Left lung (tissue), 10 donors: ENCODE measurements around the gene IL20RB. TPM values are rescaled to one million over a fixed set of nuclear protein-coding genes. Genes with fewer than 3 reads are reported as not detected.

Experiments used
- ATAC-seq: fragments of 200-7000 bp; cut with Tn5 transposase; one replicate; pipeline ENCODE4 v1.9.1; 2020; ENCODE audit warnings: moderate library complexity
- DNase-seq, 4 donors: peaks; one replicate each; pipeline ENCODE4 v3.0.0-alpha.2; 2013 to 2020
- H3K27ac ChIP-seq, 2 donors: fragments of 200-600 bp; sonication (generic) in 1 of 2; one replicate each; pipeline versions ENCODE4 v1.5.0 to v1.8.0; 2020 to 2021
- H3K27me3 ChIP-seq, 2 donors: fragments of 200-600 bp; sonication (generic) in 1 of 2; one replicate each; pipeline versions ENCODE4 v1.5.0 to v1.8.0; 2020 to 2021
- H3K36me3 ChIP-seq, 2 donors: fragments of 200-600 bp; sonication (generic) in 1 of 2; one replicate each; pipeline versions ENCODE4 v1.5.0 to v1.8.0; 2020 to 2021
- H3K4me1 ChIP-seq, 2 donors: fragments of 200-600 bp; one replicate each; pipeline ENCODE4 v1.8.0; 2021
- H3K4me3 ChIP-seq, 2 donors: fragments of 200-600 bp; sonication (generic) in 1 of 2; one replicate each; pipeline versions ENCODE4 v1.5.0 to v1.8.0; 2020 to 2021; ENCODE audit warnings: mild to moderate bottlenecking in 1 of 2
- H3K9me3 ChIP-seq, 2 donors: fragments of 200-600 bp; sonication (generic) in 1 of 2; one replicate each; pipeline versions ENCODE4 v1.5.0 to v1.8.0; 2020 to 2021
- intact Hi-C, 2 donors: fragments of 100-400 bp; cut with DNase I; formaldehyde crosslinking; loops; one replicate each; pipeline versions ENCODE4 v1.11.2 to v1.14.2; 2022
- polyA plus RNA-seq, 6 donors: library from polyadenylated mRNA; unstranded; fragments of 120-200 nt; gene quantifications; one replicate each; pipeline ENCODE4 v1.2.1, GENCODE V29; 2013; ENCODE audit not compliant: insufficient read length in 6 of 6
- total RNA-seq, 2 donors: library from RNA; stranded (reverse); fragmentation: NEBNext Ultra II Directional; extraction: Animal tissue kit (Norgen Biotek cat#: 25700); gene quantifications; one replicate each; pipeline ENCODE4 v1.2.1, GENCODE V29; 2021
- TF ChIP-seq, protein P1 (sequence below), 2 donors: fragments of 200-600 bp; sonication (generic) in 1 of 2; IDR thresholded peaks; one replicate each; pipeline versions ENCODE4 v1.5.0 to v1.8.0; 2021; ENCODE audit warnings: antibody characterized with exemption in 2 of 2
- donor health status: DM: no; HTN: yes; CAD: no.
- donor health status: DM: no; HTN: no; CAD: no.

The IL20RB gene
- total and polyA plus RNA-seq, 8 donors = 0.61 to 1.9 (median 1.0) TPM

DNA sequence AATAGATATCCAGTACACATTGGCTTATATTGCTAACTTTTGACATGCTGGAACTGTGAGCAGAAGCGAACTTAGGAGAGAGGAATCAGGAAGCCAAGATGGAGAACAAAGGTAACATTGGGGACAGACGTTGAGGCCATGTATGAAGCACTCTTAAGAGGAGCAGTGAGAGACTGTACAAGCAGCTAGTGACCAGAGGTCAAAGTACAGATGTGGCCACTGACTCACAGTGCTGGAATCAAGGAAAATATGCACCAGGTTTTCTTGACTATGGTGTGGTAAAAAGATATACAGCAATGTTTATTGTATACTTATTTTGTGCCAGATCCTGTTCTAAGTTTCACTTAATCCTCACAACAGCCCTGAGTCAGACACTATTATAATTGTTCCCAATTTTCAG lies 2.0 kb upstream of the IL20RB start:
- H3K9me3 ChIP-seq = no peaks in the 10 kb centered on the region
- no peaks in the 10 kb centered on the region for H3K36me3 ChIP-seq
- intact Hi-C loops = no loop called here
- no peak overlapping the region for H3K27ac ChIP-seq
- H3K27me3 ChIP-seq = no peaks in the 10 kb centered on the region
- no peak overlapping the region for H3K4me3 ChIP-seq
- H3K4me1 ChIP-seq = peaks cover 0 to 3% of the 10 kb centered on the region in 2 donors
- ATAC-seq (peak; percentile 85), DNase-seq (no peak)
- TF ChIP-seq, protein P1, sequence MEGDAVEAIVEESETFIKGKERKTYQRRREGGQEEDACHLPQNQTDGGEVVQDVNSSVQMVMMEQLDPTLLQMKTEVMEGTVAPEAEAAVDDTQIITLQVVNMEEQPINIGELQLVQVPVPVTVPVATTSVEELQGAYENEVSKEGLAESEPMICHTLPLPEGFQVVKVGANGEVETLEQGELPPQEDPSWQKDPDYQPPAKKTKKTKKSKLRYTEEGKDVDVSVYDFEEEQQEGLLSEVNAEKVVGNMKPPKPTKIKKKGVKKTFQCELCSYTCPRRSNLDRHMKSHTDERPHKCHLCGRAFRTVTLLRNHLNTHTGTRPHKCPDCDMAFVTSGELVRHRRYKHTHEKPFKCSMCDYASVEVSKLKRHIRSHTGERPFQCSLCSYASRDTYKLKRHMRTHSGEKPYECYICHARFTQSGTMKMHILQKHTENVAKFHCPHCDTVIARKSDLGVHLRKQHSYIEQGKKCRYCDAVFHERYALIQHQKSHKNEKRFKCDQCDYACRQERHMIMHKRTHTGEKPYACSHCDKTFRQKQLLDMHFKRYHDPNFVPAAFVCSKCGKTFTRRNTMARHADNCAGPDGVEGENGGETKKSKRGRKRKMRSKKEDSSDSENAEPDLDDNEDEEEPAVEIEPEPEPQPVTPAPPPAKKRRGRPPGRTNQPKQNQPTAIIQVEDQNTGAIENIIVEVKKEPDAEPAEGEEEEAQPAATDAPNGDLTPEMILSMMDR (IDR thresholded peaks at IDR 0.05) = no peak

DNA sequence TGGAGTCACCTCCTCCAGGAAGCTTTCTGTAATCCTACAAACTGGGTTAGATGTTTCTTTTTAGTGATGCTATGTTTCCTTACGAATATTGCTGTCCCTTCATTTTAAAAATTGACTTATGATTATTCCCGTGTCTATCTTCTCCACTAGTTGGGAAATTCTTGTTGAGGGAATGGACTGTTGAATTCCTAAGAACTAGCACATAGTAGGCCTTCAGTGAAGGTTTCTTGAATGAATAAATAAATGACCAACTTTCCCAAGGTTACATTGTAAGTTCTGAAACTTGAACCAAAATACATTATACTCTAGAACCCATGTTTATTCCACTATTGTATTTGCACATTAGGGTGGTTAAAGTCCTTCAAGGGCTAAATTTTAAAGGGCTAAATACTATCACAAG lies 812 bp upstream of the IL20RB start:
- no peaks in the 10 kb centered on the region for H3K27me3 ChIP-seq
- no peak for ATAC-seq
- TF ChIP-seq, protein P1 (IDR thresholded peaks at IDR 0.05) = no peak
- H3K4me3 ChIP-seq = no peak overlapping the region
- no peaks in the 10 kb centered on the region for H3K36me3 ChIP-seq
- DNase-seq = no peak
- intact Hi-C loops = no loop called here
- H3K9me3 ChIP-seq = no peaks in the 10 kb centered on the region
- H3K4me1 ChIP-seq = peaks cover 0 to 7% of the 10 kb centered on the region in 2 donors
- no peak overlapping the region for H3K27ac ChIP-seq

DNA sequence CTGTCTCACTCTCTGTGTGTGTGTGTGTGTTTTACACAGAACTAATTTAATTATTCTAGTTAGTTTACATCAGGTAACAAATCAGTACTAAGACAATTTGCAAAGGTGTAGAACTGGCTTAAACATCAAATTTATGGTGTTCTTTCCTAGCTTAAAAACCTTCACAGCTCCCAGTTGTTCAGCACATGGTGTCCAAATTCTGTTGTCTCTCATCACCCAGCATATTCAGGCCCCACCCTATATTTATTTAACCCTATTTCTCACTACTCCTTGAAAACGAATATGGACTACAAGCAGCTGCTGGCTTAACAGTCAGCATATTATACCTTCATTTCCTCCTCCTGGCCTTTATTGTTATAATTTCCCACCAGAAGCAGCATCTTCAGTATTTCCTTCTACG lies 1.2 kb downstream of the IL20RB start:
- DNase-seq = no peak
- intact Hi-C loops = no loop called here
- no peaks in the 10 kb centered on the region for H3K36me3 ChIP-seq
- ATAC-seq = no peak
- TF ChIP-seq, protein P1 (IDR thresholded peaks at IDR 0.05) = no peak
- peaks cover 0 to 7% of the 10 kb centered on the region in 2 donors for H3K4me1 ChIP-seq
- no peaks in the 10 kb centered on the region for H3K9me3 ChIP-seq
- H3K27ac ChIP-seq = no peak overlapping the region
- no peak overlapping the region for H3K4me3 ChIP-seq
- H3K27me3 ChIP-seq = no peaks in the 10 kb centered on the region

DNA sequence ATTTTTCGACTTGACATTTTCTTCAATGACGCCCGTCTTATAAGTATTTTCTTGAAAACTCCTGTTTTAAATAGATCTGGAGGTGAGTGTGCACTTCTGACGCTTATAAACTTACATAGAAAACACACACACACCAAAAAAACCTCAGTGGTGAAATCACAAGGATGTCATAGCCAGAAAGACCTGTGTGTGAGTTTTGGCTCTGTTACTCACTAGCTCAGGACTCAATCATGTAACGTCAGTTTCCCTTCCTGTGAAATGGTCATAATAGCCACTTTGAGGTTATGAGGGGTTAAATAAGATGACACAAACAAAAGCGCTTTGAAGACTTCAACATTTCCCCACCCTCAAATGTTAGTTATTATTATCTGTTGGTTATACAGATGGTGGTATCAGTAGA lies 1.8 kb downstream of the IL20RB start:
- H3K9me3 ChIP-seq = no peaks in the 10 kb centered on the region
- H3K27ac ChIP-seq = no peak overlapping the region
- H3K36me3 ChIP-seq = no peaks in the 10 kb centered on the region
- intact Hi-C loops = no loop called here
- DNase-seq (no peak), ATAC-seq (no peak)
- no peak overlapping the region for H3K4me3 ChIP-seq
- peaks cover 0 to 7% of the 10 kb centered on the region in 2 donors for H3K4me1 ChIP-seq
- TF ChIP-seq, protein P1 (IDR thresholded peaks at IDR 0.05) = no peak
- no peaks in the 10 kb centered on the region for H3K27me3 ChIP-seq

DNA sequence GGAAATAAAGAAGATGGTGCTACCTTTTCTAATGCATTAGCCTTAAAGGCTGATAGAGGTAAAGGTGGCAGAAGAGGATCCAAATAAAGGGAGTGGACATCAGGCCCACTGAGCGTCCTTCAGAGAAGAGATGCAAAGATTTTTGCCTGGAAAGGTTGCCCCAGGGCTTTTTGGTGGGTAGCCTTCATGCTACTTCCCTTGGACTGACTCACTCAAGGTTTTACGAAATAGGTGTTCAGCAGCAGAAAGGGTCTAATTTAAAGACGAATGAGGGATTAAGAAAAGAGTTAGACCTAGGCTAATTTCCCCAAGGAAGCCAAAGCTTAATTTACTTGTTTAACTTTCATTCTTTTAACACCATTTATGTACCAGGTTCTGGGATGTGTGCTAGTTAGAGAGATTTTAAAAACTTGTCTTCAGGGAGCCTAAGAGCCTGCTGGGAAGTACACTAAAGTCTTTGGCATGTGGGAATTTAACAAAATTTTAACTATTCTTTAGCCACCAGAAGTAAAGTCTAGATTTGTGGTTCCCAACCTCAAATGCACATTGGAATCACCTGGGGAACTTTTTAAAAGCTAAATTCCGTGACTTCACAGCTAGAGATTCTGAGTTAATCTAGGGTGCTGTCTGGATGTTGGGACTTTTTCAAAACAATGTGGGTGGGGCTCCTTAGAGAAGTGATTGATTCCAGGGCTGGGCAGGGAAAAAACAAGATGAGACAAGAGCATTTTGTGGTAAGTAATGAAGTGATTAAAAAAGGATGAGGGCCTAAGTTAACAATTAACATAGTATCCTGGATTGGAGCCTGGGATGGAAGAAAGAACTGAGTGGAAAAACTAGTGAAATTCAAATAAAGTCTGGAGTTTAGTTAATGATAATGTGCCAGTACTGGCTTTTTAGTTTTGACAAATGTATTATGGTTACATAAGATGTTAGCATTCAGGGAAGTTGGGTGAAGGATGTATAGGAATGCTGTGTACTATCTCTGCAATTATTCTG lies 3.4 kb downstream of the IL20RB start:
- no peaks in the 10 kb centered on the region for H3K36me3 ChIP-seq
- H3K27me3 ChIP-seq = no peaks in the 10 kb centered on the region
- H3K4me1 ChIP-seq = peaks cover 0 to 5% of the 10 kb centered on the region in 2 donors
- H3K9me3 ChIP-seq = no peaks in the 10 kb centered on the region
- H3K27ac ChIP-seq = no peak overlapping the region
- DNase-seq (no peak), ATAC-seq (no peak)
- H3K4me3 ChIP-seq = no peak overlapping the region
- intact Hi-C loops = no loop called here
- TF ChIP-seq, protein P1 (IDR thresholded peaks at IDR 0.05) = no peak
